ENCODE data around the gene SAPCD2. TPM values are rescaled to one million over a fixed set of nuclear protein-coding genes. Genes with fewer than 3 reads are reported as not detected.
"Not testable (repeated sequence)": the region's sequence is repeated elsewhere in the genome, so short reads cannot be mapped to it uniquely, and the experiment has no call there.

Gene SAPCD2
- under 1 TPM in 3 of 4 donors, not detected in 1; 0.17 to 0.40 (median 0.26) TPM for total RNA-seq

GRCh38 chr9:137070201-137070905 is at the start of gene SAPCD2:
Gene SAPCD2 (minus strand): TSS chr9:137070557. CDS start chr9:137070460, 97 bp downstream.
- Histone ChIP-seq H3K36me3 (no peaks in the 10 kb centered on the region), H3K27ac (replicated peaks in 1 of 4) (peak within 1 kb of the TSS; percentile 50 to 62 (median 55)), H3K4me3 (peak within 1 kb of the TSS; percentile 48 to 66 (median 54)), H3K9me3 (no peaks in the 10 kb centered on the region), H3K27me3 (peaks cover 0 to 25% (median 15%) of the 10 kb centered on the region in 4 donors), H3K4me1 (peaks cover 12 to 25% (median 24%) of the 10 kb centered on the region in 4 donors)
- under 1% methylated on average over 54 of the region's 74 CpGs for WGBS
- intact Hi-C loops (cut with DNase I) = no loop called here
- peak; percentile 93 for DNase-seq (ENCODE audit: extremely low spot score)
- peak in 1 of 2 donors; percentile 20 for TF ChIP-seq POLR2AphosphoS5 (IDR thresholded peaks at IDR 0.05)
- TF ChIP-seq EP300 (IDR thresholded peaks at IDR 0.05) = no peak
- TF ChIP-seq CTCF (IDR thresholded peaks at IDR 0.05) = no peak
- TF ChIP-seq POLR2A (IDR thresholded peaks at IDR 0.05; ENCODE audit: low read depth) = no peak

GRCh38 chr9:137118092-137118603 is 47.8 kb upstream of the SAPCD2 start:
- 86% methylated on average over 12 of the region's 12 CpGs for WGBS
- H3K27me3 ChIP-seq = not testable (repeated sequence)
- intact Hi-C loops (cut with DNase I) = loop anchor here (2.0 kb wide), 1 partner anchor 109 kb away; the partner anchor contains the start of gene RNF224

GRCh38 chr9:137117269-137117731 is 46.9 kb upstream of the SAPCD2 start:
- peaks cover 4 to 12% (median 11%) of the 10 kb centered on the region in 4 donors for H3K36me3 ChIP-seq
- H3K27me3 ChIP-seq = no peaks in the 10 kb centered on the region
- WGBS = 85% methylated on average over 12 of the region's 15 CpGs
- H3K9me3 ChIP-seq = no peaks in the 10 kb centered on the region
- no peak for TF ChIP-seq EP300 (IDR thresholded peaks at IDR 0.05)
- TF ChIP-seq POLR2A (IDR thresholded peaks at IDR 0.05; ENCODE audit: low read depth) = no peak
- no peak for TF ChIP-seq CTCF (IDR thresholded peaks at IDR 0.05)
- no peak for TF ChIP-seq POLR2AphosphoS5 (IDR thresholded peaks at IDR 0.05)
- intact Hi-C loops (cut with DNase I) = no loop called here
- DNase-seq (ENCODE audit: extremely low spot score) = no peak
- H3K4me1 ChIP-seq = peaks cover 20 to 26% (median 22%) of the 10 kb centered on the region in 4 donors
- H3K27ac ChIP-seq (replicated peaks in 1 of 4) = no peak overlapping the region
- no peak overlapping the region for H3K4me3 ChIP-seq

More at GRCh38 chr9:137118092-137118603, 47.8 kb upstream of the SAPCD2 start:
- not testable (repeated sequence) for DNase-seq (ENCODE audit: extremely low spot score); H3K9me3 ChIP-seq; H3K36me3 ChIP-seq; H3K4me3 ChIP-seq; H3K27ac ChIP-seq (replicated peaks in 1 of 4)
- H3K4me1 ChIP-seq = peaks cover 20 to 26% (median 21%) of the 10 kb centered on the region in 4 donors

GRCh38 chr9:137116728-137117127 is 46.4 kb upstream of the SAPCD2 start:
- WGBS = 67% methylated on average over 16 of the region's 17 CpGs
- no peaks in the 10 kb centered on the region for H3K27me3 ChIP-seq
- no peak for DNase-seq (ENCODE audit: extremely low spot score)
- intact Hi-C loops (cut with DNase I) = no loop called here
- H3K4me1 ChIP-seq = peaks cover 18 to 26% (median 21%) of the 10 kb centered on the region in 4 donors
- peaks cover 4 to 18% (median 17%) of the 10 kb centered on the region in 4 donors for H3K36me3 ChIP-seq
- TF ChIP-seq POLR2A (IDR thresholded peaks at IDR 0.05; ENCODE audit: low read depth) (no peak), CTCF (IDR thresholded peaks at IDR 0.05) (no peak), POLR2AphosphoS5 (IDR thresholded peaks at IDR 0.05) (no peak), EP300 (IDR thresholded peaks at IDR 0.05) (no peak)
- H3K4me3 ChIP-seq = no peak overlapping the region
- H3K27ac ChIP-seq (replicated peaks in 1 of 4) = no peak overlapping the region
- no peaks in the 10 kb centered on the region for H3K9me3 ChIP-seq

GRCh38 chr9:137116027-137116507 is 45.7 kb upstream of the SAPCD2 start:
- H3K9me3 ChIP-seq = no peaks in the 10 kb centered on the region
- no peak overlapping the region for H3K27ac ChIP-seq (replicated peaks in 1 of 4)
- TF ChIP-seq CTCF (IDR thresholded peaks at IDR 0.05) (no peak), POLR2AphosphoS5 (IDR thresholded peaks at IDR 0.05) (no peak), EP300 (IDR thresholded peaks at IDR 0.05) (no peak), POLR2A (IDR thresholded peaks at IDR 0.05; ENCODE audit: low read depth) (no peak)
- 80% methylated on average over 1 of the region's 6 CpGs for WGBS
- no peak overlapping the region for H3K4me3 ChIP-seq
- H3K27me3 ChIP-seq = no peaks in the 10 kb centered on the region
- peaks cover 6 to 24% (median 24%) of the 10 kb centered on the region in 4 donors for H3K36me3 ChIP-seq
- peaks cover 16 to 26% (median 20%) of the 10 kb centered on the region in 4 donors for H3K4me1 ChIP-seq
- DNase-seq (ENCODE audit: extremely low spot score) = no peak
- intact Hi-C loops (cut with DNase I) = no loop called here
